H9 (cell line): Measurements from ENCODE around the gene BAHD1. TPM values are rescaled to one million over a fixed set of nuclear protein-coding genes. Genes with fewer than 3 reads are reported as not detected.

Source experiments
- DNase-seq: peaks from one replicate; pipeline ENCODE4 v3.0.0-alpha.2; 2017
- H2AFZ ChIP-seq: one replicate; pipeline ENCODE4 v1.6.1; 2013; ENCODE audit warnings: mild to moderate bottlenecking, low read length, control low read depth, moderate library complexity
- H2AK5ac ChIP-seq: 2 replicates; pipeline ENCODE4 v1.6.1; 2013; ENCODE audit warnings: low read length, control low read depth, mixed read lengths; ENCODE audit not compliant: insufficient read length
- H2BK120ac ChIP-seq: one replicate; pipeline ENCODE4 v1.6.1; 2013; ENCODE audit warnings: low read depth, mild to moderate bottlenecking, low read length, control low read depth, inconsistent platforms; ENCODE audit not compliant: poor library complexity, severe bottlenecking
- H2BK12ac ChIP-seq: 2 replicates; pipeline ENCODE4 v1.6.1; 2013; ENCODE audit warnings: low read length, control low read depth, mixed read lengths, low read depth; ENCODE audit not compliant: insufficient read length
- H2BK15ac ChIP-seq: 2 replicates; pipeline ENCODE4 v1.6.1; 2013; ENCODE audit warnings: low read depth, low read length, control low read depth
- H2BK20ac ChIP-seq: one replicate; pipeline ENCODE4 v1.6.1; 2013; ENCODE audit warnings: low read depth, mild to moderate bottlenecking, low read length, control low read depth, inconsistent platforms; ENCODE audit not compliant: poor library complexity, severe bottlenecking
- H2BK5ac ChIP-seq: 2 replicates; pipeline ENCODE4 v1.6.1; 2013; ENCODE audit warnings: low read length, control low read depth, mixed read lengths; ENCODE audit not compliant: insufficient read length
- H3K14ac ChIP-seq: 2 replicates; pipeline ENCODE4 v1.6.1; 2013; ENCODE audit warnings: low read length, control low read depth; ENCODE audit not compliant: insufficient read depth
- H3K18ac ChIP-seq: 2 replicates; pipeline ENCODE4 v1.6.1; 2013; ENCODE audit warnings: low read depth, mild to moderate bottlenecking, mixed read lengths, low read length, control low read depth; ENCODE audit not compliant: insufficient read length
- H3K23ac ChIP-seq: 2 replicates; pipeline ENCODE4 v1.6.1; 2013; ENCODE audit warnings: low read length, control low read depth, mixed read lengths, low read depth; ENCODE audit not compliant: insufficient read length
- H3K23me2 ChIP-seq: 2 replicates; pipeline ENCODE4 v1.6.1; 2013; ENCODE audit warnings: low read depth, mild to moderate bottlenecking, mixed read lengths, low read length, control low read depth; ENCODE audit not compliant: insufficient read length, poor library complexity, severe bottlenecking
- H3K27ac ChIP-seq: 2 replicates; pipeline ENCODE4 v1.5.1; 2013; ENCODE audit warnings: low read length, control low read depth, mixed read lengths, low read depth; ENCODE audit not compliant: insufficient read length
- H3K27me3 ChIP-seq: 2 replicates; pipeline ENCODE4 v1.6.1; 2013; ENCODE audit warnings: low read length, control low read depth, inconsistent platforms; ENCODE audit not compliant: insufficient read depth
- H3K4ac ChIP-seq: 2 replicates; pipeline ENCODE4 v1.6.1; 2013; ENCODE audit warnings: low read depth, mild to moderate bottlenecking, control low read depth, inconsistent platforms, low read length, moderate library complexity
- H3K4me1 ChIP-seq: 2 replicates; pipeline ENCODE4 v1.6.1; 2013; ENCODE audit warnings: low read length, control low read depth, inconsistent platforms; ENCODE audit not compliant: insufficient read depth
- H3K4me2 ChIP-seq: 2 replicates; pipeline ENCODE4 v1.6.1; 2013; ENCODE audit warnings: low read length, control low read depth, mixed read lengths; ENCODE audit not compliant: insufficient read length, insufficient read depth
- H3K56ac ChIP-seq: 2 replicates; pipeline ENCODE4 v1.6.1; 2013; ENCODE audit warnings: low read depth, mild to moderate bottlenecking, mixed read lengths, low read length, control low read depth; ENCODE audit not compliant: insufficient read length
- H3K79me1 ChIP-seq: 2 replicates; pipeline ENCODE4 v1.6.1; 2013; ENCODE audit warnings: low read depth, mild to moderate bottlenecking, moderate library complexity, low read length, control low read depth, inconsistent platforms; ENCODE audit not compliant: insufficient read depth, poor library complexity, severe bottlenecking
- H3K79me2 ChIP-seq: 2 replicates; pipeline ENCODE4 v1.6.1; 2013; ENCODE audit warnings: low read length, control low read depth, inconsistent platforms; ENCODE audit not compliant: insufficient read depth
- H3K9ac ChIP-seq: 2 replicates; pipeline ENCODE4 v1.6.1; 2013; ENCODE audit warnings: low read length, control low read depth, mixed read lengths; ENCODE audit not compliant: insufficient read length; ENCODE audit errors: extremely low read depth
- H3K9me3 ChIP-seq: one replicate; pipeline ENCODE4 v1.6.1; 2013; ENCODE audit warnings: low read depth, low read length, inconsistent platforms; ENCODE audit not compliant: control insufficient read depth
- H3T11ph ChIP-seq: one replicate; pipeline ENCODE4 v1.6.1; 2013; ENCODE audit warnings: mild to moderate bottlenecking, low read length, control low read depth, inconsistent platforms
- H4K20me1 ChIP-seq: one replicate; pipeline ENCODE4 v1.6.1; 2013; ENCODE audit not compliant: control insufficient read depth, insufficient read length, insufficient read depth
- H4K5ac ChIP-seq: 2 replicates; pipeline ENCODE4 v1.6.1; 2013; ENCODE audit warnings: low read depth, mild to moderate bottlenecking, mixed read lengths, low read length, control low read depth; ENCODE audit not compliant: insufficient read length
- H4K8ac ChIP-seq: replicated peaks from 2 replicates; pipeline ENCODE4 v1.6.1; 2013; ENCODE audit warnings: low read length, control low read depth, mixed read lengths, low read depth; ENCODE audit not compliant: insufficient read length
- H4K91ac ChIP-seq: 2 replicates; pipeline ENCODE4 v1.6.1; 2013; ENCODE audit warnings: low read depth, mild to moderate bottlenecking, moderate library complexity, mixed read lengths, low read length, control low read depth; ENCODE audit not compliant: insufficient read length
- H3K27ac Mint-ChIP-seq, 3 experiments: 2 replicates in 2 of 3; 3 replicates in 1 of 3; pipeline ENCODE4 v1.8.0; 2020 to 2021; ENCODE audit warnings: mixed read lengths in 3 of 3, mild to moderate bottlenecking in 1 of 3, moderate library complexity in 1 of 3
- H3K27me3 Mint-ChIP-seq: 2 replicates; pipeline ENCODE4 v1.8.0; 2021; ENCODE audit warnings: low read depth, mild to moderate bottlenecking, moderate library complexity, mixed read lengths
- H3K36me3 Mint-ChIP-seq, 3 experiments: 2 replicates in 2 of 3; 3 replicates in 1 of 3; pipeline ENCODE4 v1.8.0; 2020 to 2021; ENCODE audit warnings: low read depth in 3 of 3, mixed read lengths in 3 of 3; ENCODE audit not compliant: insufficient read depth in 1 of 3
- H3K4me1 Mint-ChIP-seq, 2 experiments: 2 replicates each; pipeline ENCODE4 v1.8.0; 2020; ENCODE audit warnings: mixed read lengths in 2 of 2
- H3K4me3 Mint-ChIP-seq, 2 experiments: 2 replicates in 1 of 2; 3 replicates in 1 of 2; pipeline ENCODE4 v1.8.0; 2020 to 2021; ENCODE audit warnings: mild to moderate bottlenecking in 2 of 2, mixed read lengths in 2 of 2, moderate library complexity in 1 of 2
- H3K9me3 Mint-ChIP-seq, 2 experiments: 2 replicates in 1 of 2; 3 replicates in 1 of 2; pipeline ENCODE4 v1.8.0; 2020; ENCODE audit warnings: mild to moderate bottlenecking in 2 of 2, mixed read lengths in 2 of 2, moderate library complexity in 1 of 2
- CTCF ChIP-seq: fragments of 200-600 bp; sonication (generic); conservative IDR thresholded peaks from 3 replicates; pipeline ENCODE4 v1.8.0; 2021; ENCODE audit warnings: antibody characterized with exemption, mild to moderate bottlenecking
- WGBS: extraction: QIAGEN DNeasy Blood & Tissue Kit; methylation state at CpG from one replicate; pipeline ENCODE4 v1.1.7; 2013; ENCODE audit warnings: missing lambda C conversion rate, low lambda C conversion rate, mixed read lengths; ENCODE audit not compliant: insufficient read length; ENCODE audit errors: extremely low coverage; 5-methylcytosine and 5-hydroxymethylcytosine counted together
- total RNA-seq: library from RNA; stranded (reverse); gene quantifications from 2 replicates; pipeline ENCODE4 v1.2.1, GENCODE V29; 2021

Gene BAHD1
- total RNA-seq, 1 experiment from 2014 or later = 54.1 TPM

DNA sequence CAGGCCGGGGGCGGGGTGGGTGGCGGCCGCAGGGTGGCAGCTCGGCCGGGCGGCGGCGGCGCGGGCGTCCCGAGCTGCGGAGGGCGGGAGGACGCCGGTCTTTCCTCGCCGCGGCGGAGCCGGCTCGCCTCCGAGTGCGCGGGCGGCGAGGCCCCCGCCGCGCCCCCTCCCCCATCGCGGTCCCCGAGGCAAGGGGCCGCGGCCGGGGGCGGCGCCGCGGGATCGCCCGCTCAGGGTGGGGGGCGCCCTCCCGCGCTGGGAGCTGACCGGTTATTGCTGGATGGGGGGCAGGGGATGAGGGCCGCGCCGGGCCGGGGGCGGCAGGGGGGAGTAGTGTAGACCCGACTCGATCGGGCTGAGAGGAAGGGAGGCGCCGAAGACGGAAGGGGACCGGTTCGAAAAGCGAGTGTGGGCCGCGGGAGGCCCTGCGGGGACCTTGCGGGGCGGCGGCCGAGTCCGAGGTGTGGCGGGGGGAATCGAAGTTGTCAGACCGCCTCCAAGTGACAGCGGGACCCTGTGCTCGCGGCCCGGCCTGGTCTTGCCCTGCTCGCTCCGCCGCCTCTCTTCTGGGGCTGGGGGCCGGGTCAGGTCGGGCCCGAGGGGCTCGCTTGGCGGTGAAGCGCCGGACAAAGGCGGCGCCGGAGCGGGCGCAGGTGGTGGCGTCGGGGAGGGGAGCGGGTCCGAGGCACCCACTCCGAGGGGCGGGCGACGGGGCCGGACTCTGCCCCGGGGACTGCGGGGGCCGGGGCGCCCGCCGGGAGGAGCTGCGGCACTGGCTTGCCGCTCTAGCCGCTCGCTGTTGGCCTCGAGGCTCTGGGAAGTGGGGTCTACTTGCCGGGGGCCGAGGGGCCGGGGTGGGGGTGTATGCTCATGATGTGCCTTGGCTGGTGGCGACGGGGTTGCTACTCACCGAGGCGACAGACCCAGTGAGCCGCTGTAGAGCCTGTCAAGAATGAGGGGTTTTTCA is 1.1 kb downstream of the BAHD1 start:
- Histone ChIP-seq H3K14ac (peak overlapping the region; percentile 80), H3K4me1 (peaks cover 28% of the 10 kb centered on the region), H3K9ac (peak overlapping the region; percentile 22), H4K8ac (no peak overlapping the region), H2BK12ac (no peak overlapping the region), H3K79me2 (peaks cover 42% of the 10 kb centered on the region; the same call in 1 of the 2 replicates), H3K23ac (no peak overlapping the region), H2BK20ac (no peak overlapping the region), H3K79me1 (peaks cover 8% of the 10 kb centered on the region), H4K5ac (no peak overlapping the region), H3K56ac (no peak overlapping the region), H3K18ac (peak overlapping the region; percentile 9), H2BK15ac (no peak overlapping the region), H4K20me1 (no peaks in the 10 kb centered on the region), H3K27ac (no peak overlapping the region), H3K23me2 (peaks cover 35% of the 10 kb centered on the region), H3K4ac (no peak overlapping the region), H3T11ph (no peak overlapping the region), H2AK5ac (no peak overlapping the region), H4K91ac (no peak overlapping the region), H3K9me3 (no peaks in the 10 kb centered on the region), H3K27me3 (no peaks in the 10 kb centered on the region), H2BK120ac (no peak overlapping the region), H2AFZ (no peak overlapping the region), H3K4me2 (peak overlapping the region; percentile 66), H2BK5ac (no peak overlapping the region)
- WGBS = no CpG with 5 or more reads among the region's 119 CpGs
- H3K27ac Mint-ChIP-seq = peak overlapping the region in 1 of 3 experiments; percentile 11; a peak in 2 of 7 replicates
- peak overlapping the region; percentile 90 to 95 for H3K4me3 Mint-ChIP-seq
- H3K4me1 Mint-ChIP-seq = peaks cover 68 to 71% of the 10 kb centered on the region in 2 experiments
- no peak for DNase-seq
- H3K36me3 Mint-ChIP-seq = peaks cover 0 to 22% (median 0%) of the 10 kb centered on the region in 3 experiments; a peak in 5 of 7 replicates
- TF ChIP-seq CTCF = no peak
- no peaks in the 10 kb centered on the region for H3K9me3 Mint-ChIP-seq
- H3K27me3 Mint-ChIP-seq = peaks cover 9% of the 10 kb centered on the region; the same call in 1 of the 2 replicates
